Fibroblast of the aortic adventitia (primary cell): Measurements from ENCODE around the gene BAZ1B. TPM values are rescaled to one million over a fixed set of nuclear protein-coding genes. Genes with fewer than 3 reads are reported as not detected.
"Not testable (repeated sequence)": the region's sequence is repeated elsewhere in the genome, so short reads cannot be mapped to it uniquely, and the experiment has no call there.

ENCODE experiments used
- DNase-seq: peaks from one replicate; pipeline ENCODE4 v3.0.0-alpha.2; 2010; ENCODE audit warnings: low read depth
- H3K4me3 ChIP-seq: 2 replicates; pipeline ENCODE4 v1.5.1; 2011; ENCODE audit warnings: low read depth, mild to moderate bottlenecking, control low read depth, low read length, moderate library complexity
- total RNA-seq: library from RNA; depleted of rRNA; stranded (reverse); fragments of >200 nt; gene quantifications from 2 replicates; pipeline ENCODE4 v1.2.3, GENCODE V29; 2012; ENCODE audit warnings: low replicate concordance
- TF ChIP-seq, protein P1 (sequence below): IDR thresholded peaks from 2 replicates; pipeline ENCODE4 v1.5.1; 2011; ENCODE audit warnings: mild to moderate bottlenecking, low read length, control low read depth, inconsistent platforms; ENCODE audit not compliant: insufficient read depth

The BAZ1B gene
- total RNA-seq, 1 donor = 75.6 TPM

- DNase-seq = no peak
- TF ChIP-seq, protein P1, sequence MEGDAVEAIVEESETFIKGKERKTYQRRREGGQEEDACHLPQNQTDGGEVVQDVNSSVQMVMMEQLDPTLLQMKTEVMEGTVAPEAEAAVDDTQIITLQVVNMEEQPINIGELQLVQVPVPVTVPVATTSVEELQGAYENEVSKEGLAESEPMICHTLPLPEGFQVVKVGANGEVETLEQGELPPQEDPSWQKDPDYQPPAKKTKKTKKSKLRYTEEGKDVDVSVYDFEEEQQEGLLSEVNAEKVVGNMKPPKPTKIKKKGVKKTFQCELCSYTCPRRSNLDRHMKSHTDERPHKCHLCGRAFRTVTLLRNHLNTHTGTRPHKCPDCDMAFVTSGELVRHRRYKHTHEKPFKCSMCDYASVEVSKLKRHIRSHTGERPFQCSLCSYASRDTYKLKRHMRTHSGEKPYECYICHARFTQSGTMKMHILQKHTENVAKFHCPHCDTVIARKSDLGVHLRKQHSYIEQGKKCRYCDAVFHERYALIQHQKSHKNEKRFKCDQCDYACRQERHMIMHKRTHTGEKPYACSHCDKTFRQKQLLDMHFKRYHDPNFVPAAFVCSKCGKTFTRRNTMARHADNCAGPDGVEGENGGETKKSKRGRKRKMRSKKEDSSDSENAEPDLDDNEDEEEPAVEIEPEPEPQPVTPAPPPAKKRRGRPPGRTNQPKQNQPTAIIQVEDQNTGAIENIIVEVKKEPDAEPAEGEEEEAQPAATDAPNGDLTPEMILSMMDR = no peak
- no peak overlapping the region for H3K4me3 ChIP-seq
Measured at GRCh38 chr7:73509463-73509862, 12.6 kb downstream of the BAZ1B start.

- TF ChIP-seq, protein P1 = no peak
- H3K4me3 ChIP-seq = no peak overlapping the region
- no peak for DNase-seq
Measured at GRCh38 chr7:73507556-73507955, 14.5 kb downstream of the BAZ1B start.

GRCh38 chr7:73504920-73505319, 17.2 kb downstream of the BAZ1B start:
- H3K4me3 ChIP-seq = no peak overlapping the region
- TF ChIP-seq, protein P1 = no peak
- DNase-seq = no peak

- no peak overlapping the region for H3K4me3 ChIP-seq
- TF ChIP-seq, protein P1 = no peak
- DNase-seq = no peak
Measured at GRCh38 chr7:73504017-73504416, 18.1 kb downstream of the BAZ1B start.

- no peak for DNase-seq
- TF ChIP-seq, protein P1 = no peak
- H3K4me3 ChIP-seq = no peak overlapping the region
Measured at GRCh38 chr7:73503229-73503628, 18.9 kb downstream of the BAZ1B start.

DNA sequence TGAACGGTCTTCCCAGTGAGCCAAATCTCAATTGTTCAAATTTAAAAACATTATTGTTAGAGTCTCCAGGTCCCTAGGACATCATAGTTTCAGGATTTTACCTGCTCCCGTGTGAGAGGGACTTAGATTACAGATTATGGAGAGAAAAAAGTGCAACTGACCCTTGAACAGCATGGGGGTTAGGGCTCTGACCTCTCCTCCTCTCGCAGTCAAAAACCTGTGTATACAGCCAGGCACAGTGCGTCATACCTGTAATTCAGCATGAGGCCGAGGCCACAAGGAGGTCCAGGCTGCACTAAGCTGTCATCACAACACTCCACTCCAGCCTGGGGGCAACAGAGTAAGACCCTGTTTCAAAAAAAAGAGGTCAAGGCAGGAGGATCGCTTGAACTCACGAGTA, 25.5 kb downstream of the BAZ1B start:
- TF ChIP-seq, protein P1 = no peak
- no peak for DNase-seq
- no peak overlapping the region for H3K4me3 ChIP-seq

DNA sequence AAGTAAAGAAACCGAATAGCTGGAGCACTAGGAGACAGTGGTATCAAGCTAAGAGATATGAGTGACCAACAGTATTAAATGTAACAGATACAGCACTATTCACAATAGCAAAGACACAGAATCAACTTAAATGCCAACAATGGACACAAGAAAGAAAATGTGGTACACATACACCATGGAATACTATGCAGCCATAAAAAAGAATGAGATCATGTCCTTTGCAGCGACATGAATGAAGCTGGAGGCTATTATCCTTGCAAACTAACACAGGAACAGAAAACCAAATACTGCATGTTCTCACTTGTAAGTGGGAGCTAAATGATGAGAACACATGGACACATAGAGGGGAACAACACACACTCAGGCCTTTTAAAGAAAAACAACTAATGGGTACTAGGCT, 26.6 kb downstream of the BAZ1B start:
- not testable (repeated sequence) for H3K4me3 ChIP-seq

More for the DNA sequence above, 26.6 kb downstream of the BAZ1B start:
- DNase-seq = not testable (repeated sequence)
